Calu3 (cell line): ENCODE measurements around the gene SCRT2. TPM values are rescaled to one million over a fixed set of nuclear protein-coding genes. Genes with fewer than 3 reads are reported as not detected.
"Not testable (repeated sequence)": the region's sequence is repeated elsewhere in the genome, so short reads cannot be mapped to it uniquely, and the experiment has no call there.

ENCODE experiments used
- BruUV-seq: library from RNA; stranded (reverse); fragments of 400-500 nt; replicated peaks from 2 replicates; lab custom pipeline; 2021; lab: Mats Ljungman, UMichigan
- CTCF ChIA-PET: fragments of 300-600 bp; sonication (Branson Sonifier 250); formaldehyde crosslinking; loops from one replicate; lab custom pipeline; 2022; ENCODE audit warnings: antibody characterized with exemption; lab: Charles Lee
- DNase-seq: peaks from one replicate; pipeline ENCODE4 v3.0.0; 2022
- H3K27ac Mint-ChIP-seq: one replicate; pipeline ENCODE4 v1.8.0; 2022; ENCODE audit warnings: mixed read lengths; ENCODE audit not compliant: unreplicated experiment
- H3K27me3 Mint-ChIP-seq: one replicate; pipeline ENCODE4 v1.8.0; 2022; ENCODE audit warnings: mixed read lengths; ENCODE audit not compliant: unreplicated experiment
- H3K36me3 Mint-ChIP-seq: one replicate; pipeline ENCODE4 v1.8.0; 2022; ENCODE audit warnings: mild to moderate bottlenecking, moderate library complexity, mixed read lengths; ENCODE audit not compliant: insufficient read depth, unreplicated experiment
- H3K4me1 Mint-ChIP-seq: one replicate; pipeline ENCODE4 v1.8.0; 2022; ENCODE audit warnings: mild to moderate bottlenecking, low read depth, mixed read lengths; ENCODE audit not compliant: unreplicated experiment
- H3K4me3 Mint-ChIP-seq: one replicate; pipeline ENCODE4 v1.8.0; 2022; ENCODE audit warnings: mild to moderate bottlenecking, low read depth, moderate library complexity, mixed read lengths; ENCODE audit not compliant: unreplicated experiment
- H3K9me3 Mint-ChIP-seq: one replicate; pipeline ENCODE4 v1.8.0; 2022; ENCODE audit warnings: low read depth, mixed read lengths; ENCODE audit not compliant: unreplicated experiment
- CTCF ChIP-seq: fragments of 200-600 bp; IDR thresholded peaks from one replicate; pipeline ENCODE4 v1.8.0; 2022; ENCODE audit warnings: antibody characterized with exemption; ENCODE audit not compliant: unreplicated experiment
- intact Hi-C: fragments of 100-400 bp; cut with micrococcal nuclease; formaldehyde crosslinking; loops from one replicate; pipeline ENCODE4 v1.10.0; 2022; ENCODE audit not compliant: unreplicated experiment
- total RNA-seq: library from RNA; stranded (reverse); gene quantifications from 2 replicates; pipeline ENCODE4 v1.2.3, GENCODE V29; 2022

The SCRT2 gene
- total RNA-seq, 1 experiment from 2014 or later: not detected

GRCh38 chr20:642398-643174, 33.0 kb downstream of the SCRT2 start:
- Mint-ChIP-seq H3K27ac (no peak overlapping the region), H3K4me3 (no peak overlapping the region), H3K4me1 (no peaks in the 10 kb centered on the region), H3K9me3 (no peaks in the 10 kb centered on the region), H3K36me3 (no peaks in the 10 kb centered on the region), H3K27me3 (peaks cover 19% of the 10 kb centered on the region)
- no peak for DNase-seq
- no peak for TF ChIP-seq CTCF
- CTCF ChIA-PET: no interaction called here
- BruUV-seq: no TSS peak
- intact Hi-C loops: loop anchor here (10.0 kb wide), 1 partner anchor 288 kb away; no protein-coding TSS in a partner anchor

- BruUV-seq, H3K4me3 Mint-ChIP-seq, H3K36me3 Mint-ChIP-seq, H3K27ac Mint-ChIP-seq, CTCF ChIA-PET, DNase-seq, H3K4me1 Mint-ChIP-seq, H3K9me3 Mint-ChIP-seq: not testable (repeated sequence)
- intact Hi-C loops: loop anchor here (10.0 kb wide), 1 partner anchor 287 kb away; no protein-coding TSS in a partner anchor
- H3K27me3 Mint-ChIP-seq: peaks cover 25% of the 10 kb centered on the region
These were observed 33.6 kb downstream of the SCRT2 start for GRCh38 chr20:642013-642397.

GRCh38 chr20:641516-641875, 34.1 kb downstream of the SCRT2 start:
- Mint-ChIP-seq H3K9me3 (no peaks in the 10 kb centered on the region), H3K4me3 (no peak overlapping the region), H3K36me3 (no peaks in the 10 kb centered on the region), H3K27me3 (peaks cover 30% of the 10 kb centered on the region), H3K27ac (no peak overlapping the region), H3K4me1 (no peaks in the 10 kb centered on the region)
- no peak for DNase-seq
- CTCF ChIA-PET: no interaction called here
- TF ChIP-seq CTCF: no peak
- no TSS peak for BruUV-seq
- intact Hi-C loops: loop anchor here (10.0 kb wide), 1 partner anchor 287 kb away; no protein-coding TSS in a partner anchor

GRCh38 chr20:640674-641515, 34.7 kb downstream of the SCRT2 start:
- CTCF ChIA-PET: interaction anchor here (1.0 kb wide), 2 partner anchors 80 to 90 kb away, joined by 3 read pairs; no protein-coding TSS in a partner anchor
- Mint-ChIP-seq H3K4me1 (no peaks in the 10 kb centered on the region), H3K4me3 (no peak overlapping the region), H3K27me3 (peaks cover 36% of the 10 kb centered on the region), H3K27ac (no peak overlapping the region), H3K36me3 (no peaks in the 10 kb centered on the region), H3K9me3 (no peaks in the 10 kb centered on the region)
- no peak for DNase-seq
- intact Hi-C loops: loop anchor here (10.0 kb wide), 1 partner anchor 286 kb away; no protein-coding TSS in a partner anchor
- no peak for TF ChIP-seq CTCF
- no TSS peak for BruUV-seq
